Fibroblast of skin of left quadriceps (primary cell): ENCODE results near the gene C13orf42.
"Not testable (repeated sequence)": the region's sequence is repeated elsewhere in the genome, so short reads cannot be mapped to it uniquely, and the experiment has no call there.

ENCODE experiments used
- DNase-seq, 2 experiments: peaks; one replicate each; pipeline ENCODE4 v3.0.0-alpha.2; 2013; ENCODE audit warnings: low read depth in 2 of 2

The C13orf42 gene

DNA sequence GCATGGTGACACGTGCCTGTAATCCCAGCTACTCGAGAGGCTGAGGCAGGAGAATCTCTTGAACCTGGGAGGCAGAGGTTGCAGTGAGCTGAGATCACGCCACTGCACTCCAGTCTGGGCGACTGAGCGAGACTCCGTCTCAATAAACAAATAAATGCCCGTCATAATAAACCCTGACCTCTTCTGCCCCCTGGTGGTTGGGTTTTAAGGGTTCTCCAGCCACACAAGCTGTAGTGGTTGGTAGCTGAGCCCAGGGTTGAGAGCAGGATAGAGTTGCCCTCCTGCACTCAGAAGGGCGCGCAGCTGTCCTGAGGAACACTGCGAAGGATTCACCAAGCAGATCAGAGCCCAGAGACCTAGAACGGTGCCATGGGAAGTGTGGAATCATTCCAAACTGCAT is 9.8 kb upstream of the C13orf42 start:
- not testable (repeated sequence) for DNase-seq

DNA sequence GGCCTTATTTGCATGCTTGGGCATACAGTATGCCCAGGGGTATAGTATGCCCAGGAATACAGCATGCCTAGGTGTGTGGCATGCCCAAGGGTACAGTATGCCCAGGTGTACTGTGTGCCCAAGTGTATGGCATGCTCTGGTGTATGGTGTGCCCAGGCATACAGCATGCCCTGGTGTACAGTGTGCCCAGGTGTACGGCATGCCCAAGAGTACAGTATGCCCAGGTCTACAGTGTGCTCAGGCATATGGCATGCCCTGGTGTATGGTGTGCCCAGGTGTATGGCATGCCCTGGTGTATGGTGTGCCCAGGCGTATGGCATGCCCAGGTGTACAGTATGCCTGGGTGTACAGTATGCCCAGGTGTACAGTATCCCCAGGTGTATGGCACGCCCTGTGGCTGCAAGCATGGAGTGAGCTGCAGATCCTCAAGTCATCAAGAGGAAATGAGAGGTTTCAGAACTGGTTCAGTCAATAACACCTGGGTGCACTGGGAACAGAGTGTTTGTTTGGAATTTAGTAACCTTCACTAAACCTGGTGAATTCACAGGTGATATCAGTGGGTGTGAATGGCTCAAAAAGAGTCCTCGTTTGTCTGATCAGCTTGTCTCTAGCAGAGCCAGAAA is 7.8 kb upstream of the C13orf42 start:
- no peak for DNase-seq

DNA sequence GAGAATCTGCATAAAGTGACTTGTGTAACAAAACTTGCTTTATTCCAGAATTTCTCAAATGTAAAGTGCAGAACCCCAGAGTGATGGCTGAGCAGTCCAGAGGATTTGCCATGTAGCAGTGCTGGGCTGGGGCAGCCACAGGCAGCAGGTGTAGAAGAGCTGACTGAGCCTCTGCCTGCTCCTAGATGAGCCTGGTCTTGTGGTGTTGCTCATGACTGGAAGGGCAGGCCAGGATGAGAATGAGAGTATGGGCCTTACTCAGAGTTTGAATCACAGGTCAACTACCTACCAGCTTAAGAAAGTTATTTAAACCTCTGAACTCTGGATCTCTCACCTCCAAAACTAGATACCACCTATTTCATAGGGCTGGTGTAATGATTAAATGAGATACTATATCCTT is 2.9 kb upstream of the C13orf42 start:
- no peak for DNase-seq

- DNase-seq = no peak
These were observed 2.3 kb upstream of the C13orf42 start for GRCh38 chr13:51113186-51113881.

- no peak for DNase-seq
These were observed 1.7 kb upstream of the C13orf42 start for GRCh38 chr13:51112771-51113170.

GRCh38 chr13:51111997-51112396 is 923 bp upstream of the C13orf42 start:
- DNase-seq = no peak

DNA sequence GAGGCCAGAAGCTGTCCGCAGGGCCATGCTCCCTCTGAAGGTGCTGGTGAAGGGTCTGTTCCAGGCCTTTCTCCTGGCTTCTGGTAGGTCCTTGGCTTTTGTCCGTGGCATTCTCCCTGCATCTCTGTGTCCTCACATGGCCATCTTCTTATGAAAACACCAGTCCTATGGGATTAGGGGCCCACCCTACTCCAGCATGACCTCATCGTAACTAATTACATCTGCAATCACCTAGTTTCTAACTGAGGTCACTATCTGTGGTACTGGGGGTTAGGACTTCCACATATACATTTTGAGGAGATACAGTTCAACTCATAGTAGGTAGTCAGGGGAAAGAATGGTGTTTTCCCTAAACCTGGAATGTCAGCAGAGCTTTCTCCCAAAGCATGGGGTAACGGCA is 3.1 kb downstream of the C13orf42 start:
- DNase-seq = no peak

DNA sequence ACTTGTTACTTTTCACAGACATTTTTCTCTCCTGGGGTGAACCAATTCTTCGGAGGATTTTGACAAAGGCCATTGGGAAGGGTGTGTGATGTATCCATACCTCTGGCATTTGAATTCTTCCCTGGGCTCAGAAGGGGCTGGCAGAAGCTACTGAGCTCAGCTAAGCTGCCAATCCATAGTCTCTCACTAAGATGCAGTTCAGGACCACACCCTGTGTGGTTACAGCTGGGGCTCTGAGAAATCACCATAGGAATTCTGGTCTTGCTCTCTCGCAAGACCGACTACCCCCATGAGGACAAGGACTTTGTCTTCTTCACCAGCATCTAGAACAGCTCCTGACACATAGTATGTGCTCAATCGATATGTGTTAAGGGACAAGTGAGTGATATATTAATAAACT is 6.0 kb downstream of the C13orf42 start:
- DNase-seq = no peak

DNA sequence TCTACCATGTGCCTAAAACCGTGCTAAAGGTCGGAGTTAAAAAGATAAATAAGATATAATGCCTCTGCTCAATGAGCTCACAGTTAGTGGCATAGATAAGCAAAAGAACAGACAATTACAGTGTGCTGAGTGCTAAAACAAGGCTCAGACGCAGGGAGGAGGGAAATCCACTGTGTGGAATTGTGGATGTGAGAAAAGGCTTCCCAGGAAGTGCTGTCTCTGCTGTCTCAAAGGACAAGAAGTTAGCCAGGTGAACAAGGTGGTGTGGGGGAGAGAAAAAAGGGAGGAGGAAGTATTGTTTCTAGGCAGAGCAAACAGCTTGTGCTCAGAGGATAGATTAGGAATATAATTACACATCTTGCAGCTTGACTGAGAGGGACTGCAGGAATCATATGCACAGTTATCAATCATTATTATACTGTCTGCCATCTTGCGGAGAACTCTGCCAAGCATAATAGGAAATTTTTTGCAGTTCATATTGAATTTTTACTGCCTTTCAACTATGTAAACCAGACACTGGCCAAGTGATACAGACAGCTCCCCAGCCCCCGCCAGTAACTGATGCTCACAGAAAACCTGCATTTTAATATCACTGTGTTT is 9.3 kb downstream of the C13orf42 start:
- no peak for DNase-seq

DNA sequence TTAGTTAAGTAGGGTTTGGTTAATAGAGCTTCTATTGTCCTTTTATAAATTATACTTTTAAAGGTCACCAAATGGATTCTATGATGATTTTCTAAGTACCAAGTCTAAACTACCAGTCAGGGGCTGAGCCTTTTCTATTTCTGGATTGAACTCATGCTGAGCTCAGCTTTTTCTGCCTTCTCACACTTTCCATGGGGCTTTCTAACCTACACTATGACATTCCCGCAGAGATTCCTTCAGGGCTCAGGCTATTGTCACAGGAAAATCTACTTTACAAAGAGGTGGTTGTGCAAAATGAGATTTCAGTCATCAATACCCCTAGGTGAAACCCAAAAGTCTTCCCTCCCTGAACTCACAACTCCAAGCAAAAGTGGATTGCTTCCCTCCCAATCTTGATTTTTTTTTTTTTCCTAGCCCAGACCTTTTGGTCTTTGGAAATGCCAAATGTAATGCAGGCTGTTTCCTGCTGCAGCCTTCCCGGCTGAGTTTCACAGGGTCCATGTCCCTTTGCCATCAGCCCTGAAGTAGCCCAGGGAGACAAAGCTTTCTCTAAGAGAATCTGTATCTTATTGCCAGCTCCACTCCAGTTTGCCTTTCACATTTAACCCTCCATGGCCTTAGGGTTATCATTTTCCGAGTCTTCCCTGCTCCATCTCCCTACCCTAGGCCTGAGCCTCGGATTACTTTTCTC is 13.6 kb downstream of the C13orf42 start:
- no peak for DNase-seq

DNA sequence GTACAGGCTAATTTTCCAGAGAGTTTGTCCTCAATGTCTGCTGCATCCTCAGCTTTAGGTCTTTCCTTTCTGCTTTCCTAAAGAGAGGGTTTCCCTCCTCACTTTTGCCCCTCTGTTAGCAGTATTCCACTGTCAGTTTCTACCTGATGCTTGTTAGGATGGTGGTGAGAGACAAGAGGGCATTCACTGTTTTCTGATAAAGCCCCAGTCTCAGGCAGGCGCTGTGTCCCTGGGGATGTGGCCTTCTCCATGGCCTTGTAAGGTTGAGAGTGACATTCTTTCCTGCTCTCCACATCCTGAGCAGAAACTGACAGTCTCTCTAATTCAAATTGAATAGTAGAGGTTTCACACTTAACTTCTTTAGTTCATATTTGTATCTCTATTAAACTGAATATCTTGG is 14.9 kb downstream of the C13orf42 start:
- DNase-seq = no peak

DNA sequence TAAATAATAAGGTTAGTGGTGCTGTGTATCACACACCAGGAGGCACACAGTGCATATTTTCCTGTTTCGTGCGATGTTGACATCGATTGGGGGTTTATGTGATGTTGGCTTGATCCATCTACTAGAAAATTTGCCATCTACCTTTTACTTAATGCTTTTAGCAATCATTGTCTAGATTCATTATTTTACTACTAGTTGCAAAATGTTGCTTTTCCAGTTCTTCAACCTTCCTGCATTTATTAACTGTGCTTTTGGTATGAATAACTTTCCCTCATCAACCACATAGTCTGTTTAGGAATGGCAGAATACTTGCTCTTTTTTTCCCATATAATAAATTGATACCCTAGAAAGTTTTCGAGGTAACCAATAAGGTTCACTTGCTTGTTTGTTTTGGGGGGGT is 17.5 kb downstream of the C13orf42 start:
- DNase-seq = no peak

DNA sequence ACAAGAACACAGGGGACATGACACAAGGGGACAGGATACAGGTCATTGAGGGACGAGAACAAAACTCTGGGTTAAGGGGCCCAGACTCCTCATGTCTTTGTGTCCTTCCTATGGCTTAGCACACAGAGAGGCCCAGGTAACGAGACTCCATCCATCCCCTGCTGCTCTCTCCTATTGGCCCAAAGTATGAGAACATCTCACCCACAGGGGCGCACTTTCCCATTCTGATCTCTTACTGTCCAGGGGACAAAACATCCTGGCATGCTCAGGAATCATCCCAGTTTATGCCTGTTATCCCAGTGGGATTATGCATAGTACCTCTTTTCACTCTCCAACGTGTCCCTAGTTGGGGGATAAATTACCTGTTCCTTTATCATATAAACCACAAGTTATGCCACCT is 19.2 kb downstream of the C13orf42 start:
- DNase-seq = no peak

DNA sequence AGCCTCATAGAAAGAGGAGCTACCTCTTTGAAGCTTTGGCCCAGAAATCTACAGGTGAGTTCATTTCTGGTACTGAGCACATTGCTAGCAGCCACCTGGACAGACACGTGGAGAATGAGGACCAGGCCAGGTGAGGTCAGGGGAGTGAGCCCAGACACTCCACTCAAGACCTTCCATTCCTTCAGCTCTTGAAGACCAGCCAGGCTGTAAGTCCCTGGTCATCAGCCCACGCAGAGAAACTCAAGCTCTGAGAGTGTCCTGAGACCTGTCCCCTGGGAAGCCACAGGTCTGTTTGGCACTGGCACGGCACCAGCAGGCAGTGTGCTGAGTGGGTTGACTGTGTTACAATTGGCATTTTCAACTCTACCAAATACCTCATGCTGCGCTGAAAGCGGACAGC is 27.4 kb downstream of the C13orf42 start:
- DNase-seq = no peak

- DNase-seq = not testable (repeated sequence)
These were observed 30.5 kb downstream of the C13orf42 start for GRCh38 chr13:51080478-51081065.

- DNase-seq = no peak
These were observed 39.6 kb downstream of the C13orf42 start for GRCh38 chr13:51071493-51071892.

DNA sequence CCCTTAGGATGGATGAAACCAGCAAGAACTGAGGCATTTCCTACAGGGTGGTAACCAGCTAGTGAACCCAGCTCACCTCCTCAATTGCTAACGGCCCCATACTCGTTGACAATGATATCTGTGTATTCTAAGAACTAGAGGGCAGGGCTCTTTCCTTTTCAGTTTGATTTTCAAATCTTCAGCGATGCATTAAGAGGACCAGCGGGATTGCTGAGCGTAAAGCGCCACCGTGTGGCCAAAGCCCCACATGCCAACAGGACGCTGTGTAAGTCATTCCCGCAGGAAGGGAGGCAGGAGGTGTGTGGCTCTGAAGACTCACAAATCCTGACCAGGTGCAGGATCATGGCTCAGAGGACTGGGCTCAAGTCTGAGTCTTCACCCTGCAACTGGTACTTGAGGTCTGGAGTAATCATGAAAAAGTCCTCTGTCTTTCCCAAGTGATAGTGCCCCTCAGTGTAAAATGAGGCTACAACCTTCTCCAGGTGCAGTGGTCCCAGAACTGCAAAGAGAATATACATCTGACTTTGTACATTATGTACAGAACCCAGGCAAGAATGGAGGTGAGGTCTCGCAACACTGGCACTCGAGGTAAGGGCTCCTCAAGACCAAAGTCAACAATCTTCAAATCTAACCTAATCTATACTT is 40.9 kb downstream of the C13orf42 start:
- DNase-seq = peak; percentile 42 to 47

- DNase-seq = no peak
These were observed 42.6 kb downstream of the C13orf42 start for GRCh38 chr13:51068501-51068900.

GRCh38 chr13:51067706-51068105 is 43.4 kb downstream of the C13orf42 start:
- no peak for DNase-seq

- no peak for DNase-seq
These were observed 43.8 kb downstream of the C13orf42 start for GRCh38 chr13:51067210-51067701.

DNA sequence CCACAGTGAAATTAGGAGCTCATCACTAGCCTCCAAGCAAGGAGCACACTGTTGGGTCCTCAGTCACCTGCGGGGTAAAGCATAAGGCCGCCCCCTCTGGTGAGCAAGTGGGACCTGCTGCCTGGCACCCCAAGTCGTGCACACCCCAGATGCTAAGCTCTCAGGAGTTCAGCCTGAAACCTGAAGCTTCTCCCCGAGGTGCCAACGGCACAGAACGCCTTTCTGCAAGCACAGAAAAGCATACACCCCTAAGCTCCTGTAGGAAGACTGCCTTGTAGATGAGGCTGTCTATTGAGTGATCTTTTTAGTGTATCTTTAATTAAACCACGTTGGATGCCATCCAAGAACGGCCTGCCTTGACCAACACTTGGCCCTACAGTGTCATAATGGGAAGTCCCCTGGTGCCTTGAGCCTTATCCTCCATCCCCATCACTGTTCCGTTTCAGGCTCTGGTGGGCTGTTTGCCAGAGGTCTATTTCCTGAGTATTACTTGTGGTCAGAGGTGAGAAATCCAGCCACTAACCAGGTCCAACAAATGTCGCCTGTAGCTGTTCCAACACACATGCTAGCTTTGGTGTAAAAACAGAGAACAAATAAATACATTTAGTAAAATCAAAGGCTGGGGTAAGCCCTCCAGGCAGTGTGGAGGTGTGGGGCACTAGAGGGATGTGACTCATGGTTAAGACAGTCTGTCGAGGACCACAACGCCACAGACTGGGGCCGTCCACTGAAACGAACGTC is 44.8 kb downstream of the C13orf42 start:
- DNase-seq = no peak
